Measurements from ENCODE around the gene PTGFR.

The PTGFR gene

DNA sequence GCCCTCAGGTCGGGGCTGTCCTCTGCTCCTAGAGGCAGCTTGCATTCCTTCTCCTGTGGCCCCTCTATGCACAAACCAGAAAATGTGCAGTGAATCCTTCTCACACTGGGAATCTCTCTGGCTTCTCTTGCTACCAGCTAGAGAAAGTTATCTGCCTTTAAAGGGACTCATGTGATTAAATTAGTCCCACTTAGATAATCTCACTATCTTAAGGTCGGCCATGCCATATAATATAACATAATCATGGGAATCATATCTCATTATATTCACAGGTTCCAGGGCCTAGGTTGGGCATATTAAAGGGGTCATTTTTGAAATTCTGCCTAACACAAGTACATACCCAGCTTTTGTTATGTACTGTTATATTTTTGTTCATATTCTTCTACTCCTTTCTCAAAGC is 31.4 kb downstream of the PTGFR start:
- DNase-seq: no peak

- no peak for DNase-seq
These were observed 35.7 kb downstream of the PTGFR start for GRCh38 chr1:78526496-78526895.

- no peak for DNase-seq
These were observed 36.9 kb downstream of the PTGFR start for GRCh38 chr1:78527706-78528105.

GRCh38 chr1:78533527-78533926 is 42.8 kb downstream of the PTGFR start:
- DNase-seq: no peak

- DNase-seq: no peak
These were observed 44.5 kb downstream of the PTGFR start for GRCh38 chr1:78535286-78535685.

GRCh38 chr1:78536427-78536826 is 45.7 kb downstream of the PTGFR start:
- no peak for DNase-seq

GRCh38 chr1:78540048-78540447 is 49.3 kb downstream of the PTGFR start:
- DNase-seq: no peak

- no peak for DNase-seq
These were observed 50.7 kb downstream of the PTGFR start for GRCh38 chr1:78541479-78541878.

GRCh38 chr1:78543941-78544643 is 53.3 kb downstream of the PTGFR start:
- no peak for DNase-seq

DNA sequence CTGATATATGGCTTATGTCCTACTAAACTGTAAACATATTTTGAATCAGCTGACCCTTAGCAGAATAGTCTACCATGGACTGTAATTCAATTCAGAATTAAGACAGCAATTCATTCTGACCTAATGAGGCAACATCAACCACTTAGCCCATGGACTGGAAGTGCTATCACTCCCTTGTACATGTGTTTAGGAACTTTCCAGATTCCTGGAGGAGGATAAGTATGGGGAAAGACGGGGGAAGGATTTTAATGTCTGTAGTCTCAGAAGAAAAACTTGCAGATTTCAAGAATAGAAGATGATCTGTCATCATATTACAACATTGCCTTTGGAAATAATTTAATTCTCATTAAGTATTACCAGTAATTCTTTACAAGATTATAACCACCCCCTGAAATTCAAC is 56.3 kb downstream of the PTGFR start:
- DNase-seq: no peak

GRCh38 chr1:78549331-78549730 is 58.6 kb downstream of the PTGFR start:
- DNase-seq: no peak

DNA sequence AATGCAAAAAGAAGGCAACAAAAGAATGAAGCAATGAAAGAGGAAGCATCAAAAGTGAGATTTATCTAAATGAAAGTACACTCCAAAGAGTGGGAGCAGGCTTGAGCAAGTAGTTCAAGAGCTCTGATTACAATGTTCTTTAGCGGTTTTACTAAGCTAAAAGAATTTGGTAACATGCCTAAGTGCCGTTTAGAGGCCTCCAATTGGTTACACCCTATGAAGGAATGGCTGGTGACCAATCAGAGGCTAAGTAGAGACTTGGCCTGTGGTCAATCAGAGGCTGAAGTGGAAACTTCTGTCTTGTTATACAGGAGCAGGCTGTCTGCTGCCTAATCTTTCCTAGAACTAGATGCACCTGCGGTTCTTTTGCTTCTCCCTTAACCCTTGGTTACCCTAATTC is 59.1 kb downstream of the PTGFR start:
- DNase-seq: no peak

DNA sequence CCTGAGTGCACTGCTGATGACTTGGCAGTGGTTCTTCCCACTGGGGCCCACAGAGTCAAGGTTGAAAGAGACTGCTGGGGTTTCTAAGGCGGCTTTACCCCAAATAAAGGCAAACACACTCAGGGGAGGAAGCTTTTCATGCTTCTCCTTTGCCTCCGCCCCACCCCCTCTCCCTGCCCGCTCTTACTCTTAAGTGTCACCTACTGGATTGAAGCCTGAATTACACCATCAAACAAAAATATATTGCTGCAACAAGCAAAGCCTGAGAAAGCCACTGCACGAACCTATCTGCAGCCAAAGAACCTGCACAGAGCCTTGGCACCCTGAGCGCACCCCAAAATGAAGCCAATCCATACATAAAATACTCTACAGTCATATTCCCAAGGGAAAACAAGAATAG is 63.1 kb downstream of the PTGFR start:
- no peak for DNase-seq

GRCh38 chr1:78554840-78555239 is 64.1 kb downstream of the PTGFR start:
- DNase-seq: no peak

GRCh38 chr1:78559680-78560079 is 68.9 kb downstream of the PTGFR start:
- no peak for DNase-seq

GRCh38 chr1:78560811-78561210 is 70.0 kb downstream of the PTGFR start:
- DNase-seq: no peak

DNA sequence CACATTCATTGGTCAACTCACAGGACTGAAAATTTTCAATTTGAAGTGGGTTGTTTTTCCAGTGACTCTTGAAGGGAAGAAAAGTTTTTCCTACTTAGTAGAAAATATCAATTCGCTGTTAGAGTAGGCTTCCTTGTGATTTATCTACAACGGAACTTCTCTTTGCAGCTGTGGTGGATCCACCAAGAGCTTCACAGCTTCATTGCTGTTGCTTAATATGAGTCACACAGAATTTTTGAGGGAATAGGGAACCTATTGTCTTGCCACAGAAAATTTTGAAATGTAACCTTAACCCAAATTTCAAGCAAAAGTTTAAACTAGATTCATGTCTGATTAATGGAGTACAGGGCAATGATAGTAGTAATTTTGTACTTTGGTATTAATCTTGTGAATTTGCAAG is 71.1 kb downstream of the PTGFR start:
- no peak for DNase-seq

- no peak for DNase-seq
These were observed 74.6 kb downstream of the PTGFR start for GRCh38 chr1:78565393-78565792.

DNA sequence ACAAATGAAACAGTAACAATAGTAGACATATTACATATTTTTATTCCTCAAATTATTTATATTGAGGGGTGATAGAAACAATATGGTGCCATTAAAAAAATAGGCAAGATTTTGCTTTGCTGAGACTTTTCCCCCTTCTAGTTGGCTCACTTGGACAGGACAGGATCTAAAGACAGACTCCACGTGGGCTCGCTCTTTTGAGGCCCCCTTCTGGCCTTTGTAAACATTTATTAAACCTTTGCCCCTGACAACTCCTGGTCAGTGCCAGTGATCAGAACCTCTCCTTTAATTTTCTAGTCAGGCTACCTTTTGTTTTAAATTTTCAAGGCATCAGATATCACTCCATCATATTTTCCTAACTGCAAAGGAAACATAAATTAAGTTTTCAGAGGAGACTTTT is 79.8 kb downstream of the PTGFR start:
- no peak for DNase-seq

DNA sequence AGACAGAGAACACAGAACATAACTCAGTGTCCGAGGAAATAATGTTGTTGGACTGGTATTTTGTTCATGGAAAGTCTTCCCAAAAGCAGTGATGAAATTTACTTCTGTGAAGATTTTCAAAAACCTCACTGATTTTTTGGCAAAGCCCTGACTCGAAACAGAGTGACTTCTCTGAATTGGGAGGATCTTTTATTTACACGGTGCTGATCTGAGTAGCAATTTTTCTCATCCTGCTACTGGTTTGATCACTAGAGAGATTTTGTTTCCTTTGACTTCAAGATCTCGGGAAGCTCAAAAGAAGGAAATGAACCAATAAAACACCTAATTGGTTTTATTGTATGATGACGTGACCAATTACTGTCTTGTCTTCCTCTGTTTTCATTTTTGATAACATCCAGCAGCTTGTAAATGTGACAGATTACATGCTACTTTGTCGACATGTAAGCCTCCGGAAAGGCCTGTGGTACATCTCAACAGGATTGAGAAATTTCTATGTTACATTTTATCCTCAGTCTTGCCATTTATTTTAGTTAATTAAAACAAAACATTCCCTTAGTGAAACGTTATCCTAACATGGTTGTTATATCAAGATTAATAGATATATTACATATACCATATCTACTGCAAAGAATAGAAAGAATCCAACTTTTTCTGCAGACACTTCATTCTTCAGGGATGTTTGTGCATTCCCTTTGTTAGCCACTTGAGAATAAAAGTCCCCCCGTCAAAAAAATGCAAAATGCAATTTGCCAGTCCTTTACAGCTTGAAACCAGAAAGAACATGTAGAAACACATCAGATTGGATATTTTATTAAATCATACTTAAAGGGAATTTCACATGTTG is 86.7 kb downstream of the PTGFR start:
- DNase-seq: no peak

DNA sequence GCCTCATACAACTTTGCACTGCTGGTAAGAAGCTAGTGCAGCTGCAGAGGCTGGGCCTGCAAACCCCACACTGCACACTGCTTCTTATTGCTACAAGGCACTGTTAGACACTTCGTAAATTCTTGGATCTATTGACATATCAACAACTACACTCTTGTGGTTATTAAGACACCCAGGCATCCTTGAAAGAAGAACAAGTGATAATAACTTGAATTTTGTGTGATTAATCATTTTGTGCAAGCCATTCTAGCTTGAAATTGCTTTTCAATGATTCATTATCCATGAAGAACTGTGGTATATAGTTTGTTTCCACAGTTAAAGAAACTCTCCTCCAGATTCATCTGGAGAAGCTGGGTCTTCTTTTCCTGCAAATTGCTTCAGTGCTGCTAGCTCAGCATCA is 95.8 kb downstream of the PTGFR start:
- no peak for DNase-seq

DNA sequence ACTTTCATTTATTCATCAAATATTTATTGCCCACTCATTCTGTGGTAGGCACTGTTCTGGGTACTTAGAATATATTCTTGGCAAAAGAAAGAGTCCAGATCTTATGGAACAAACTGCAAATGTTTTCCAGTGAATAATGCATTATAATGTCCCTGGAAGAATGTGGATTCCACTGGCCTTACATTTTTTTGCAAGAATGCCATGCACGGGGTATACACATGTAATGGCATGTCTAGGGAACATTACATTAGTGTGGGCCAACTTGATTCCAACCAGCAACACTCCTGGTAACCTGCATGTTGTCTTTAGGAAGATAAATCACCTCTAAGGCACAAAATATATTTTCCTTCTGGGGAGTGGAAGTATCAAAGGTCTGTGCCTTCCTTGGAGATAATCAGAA is 96.4 kb downstream of the PTGFR start:
- DNase-seq: no peak

Data from CD4-positive, alpha-beta T cell treated with Interleukin-17A for 4 hours (primary cell).